ENCODE results near the gene LYZL2. TPM values are rescaled to one million over a fixed set of nuclear protein-coding genes. Genes with fewer than 3 reads are reported as not detected.
"Not testable (repeated sequence)": the region's sequence is repeated elsewhere in the genome, so short reads cannot be mapped to it uniquely, and the experiment has no call there.

The LYZL2 gene
- total RNA-seq, 1 donor from 2014 or later, result not detected

- no peak for DNase-seq (ENCODE audit: low spot score)
Observed at GRCh38 chr10:30639946-30640786, 10.6 kb upstream of the LYZL2 start.

DNA sequence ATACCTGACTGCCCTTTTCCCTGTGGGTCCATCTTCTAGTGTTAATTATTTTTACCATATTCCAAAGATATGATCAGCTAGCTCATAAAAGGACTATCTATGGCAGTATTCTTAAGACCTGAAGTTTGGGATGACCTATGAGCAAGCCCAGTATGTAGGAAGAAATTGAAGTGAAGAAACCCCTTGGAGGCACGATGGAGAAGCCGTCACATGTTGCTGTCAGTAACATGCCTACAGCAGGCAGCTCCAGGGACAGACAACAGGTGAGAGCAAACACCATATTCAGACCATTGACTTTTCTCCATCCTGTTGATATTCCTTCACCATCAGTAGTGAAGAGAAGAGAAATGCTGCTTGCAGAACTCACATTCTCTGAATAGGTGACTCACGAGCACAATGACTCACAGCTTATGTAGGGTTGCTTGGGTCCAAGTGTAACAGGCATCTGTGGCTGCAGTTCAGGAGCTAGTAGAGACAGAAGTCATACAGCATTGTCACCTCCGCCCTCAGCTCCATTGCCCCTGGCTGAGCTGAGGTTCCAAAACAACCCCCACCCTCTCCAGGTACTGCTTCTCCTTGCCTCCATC is 8.4 kb upstream of the LYZL2 start:
- DNase-seq (ENCODE audit: low spot score), result no peak

- no peak for DNase-seq (ENCODE audit: low spot score)
Observed at GRCh38 chr10:30631188-30631587, 1.6 kb upstream of the LYZL2 start.

DNA sequence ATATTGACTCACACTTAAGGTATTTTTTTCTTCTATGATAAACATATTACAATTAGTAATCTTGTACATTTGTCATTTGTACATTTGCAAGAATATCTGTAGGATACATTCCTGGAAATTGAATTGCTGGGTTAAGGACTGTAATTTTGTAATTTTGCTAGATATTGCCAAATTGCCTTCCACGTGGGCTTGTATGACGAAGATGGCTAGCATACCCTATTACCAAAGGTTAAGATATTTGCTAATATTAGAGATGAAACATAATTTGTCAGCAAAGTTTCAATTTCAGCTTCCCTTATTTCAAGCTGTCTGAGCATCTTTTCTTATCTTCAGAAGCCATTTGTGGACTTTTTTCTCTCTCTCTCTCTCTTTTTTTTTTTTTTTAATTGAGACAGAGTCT is 1.0 kb upstream of the LYZL2 start:
- no peak for DNase-seq (ENCODE audit: low spot score)

DNA sequence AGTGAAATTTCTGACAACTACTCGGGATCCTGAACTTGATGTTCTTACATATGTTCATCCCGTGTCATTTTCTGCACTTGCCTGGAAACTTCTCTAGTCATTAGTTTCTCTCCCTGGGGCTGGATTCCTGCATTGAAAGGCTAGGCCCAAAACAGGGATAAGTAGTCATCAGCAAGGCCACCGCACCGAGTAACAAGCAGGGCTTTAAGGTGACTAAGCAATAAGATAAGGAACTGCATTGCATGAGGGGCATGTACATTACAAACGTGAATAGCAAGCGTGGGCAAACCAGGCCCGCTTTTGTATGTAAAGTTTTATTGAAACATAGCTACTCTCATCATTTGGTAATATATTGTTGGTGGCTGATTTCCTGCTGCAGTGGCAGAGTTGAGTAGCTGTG is 977 bp downstream of the LYZL2 start:
- not testable (repeated sequence) for DNase-seq (ENCODE audit: low spot score)

- DNase-seq (ENCODE audit: low spot score), result not testable (repeated sequence)
Observed at GRCh38 chr10:30626837-30627236, 2.7 kb downstream of the LYZL2 start.

- not testable (repeated sequence) for DNase-seq (ENCODE audit: low spot score)
Observed at GRCh38 chr10:30626196-30626595, 3.4 kb downstream of the LYZL2 start.

DNA sequence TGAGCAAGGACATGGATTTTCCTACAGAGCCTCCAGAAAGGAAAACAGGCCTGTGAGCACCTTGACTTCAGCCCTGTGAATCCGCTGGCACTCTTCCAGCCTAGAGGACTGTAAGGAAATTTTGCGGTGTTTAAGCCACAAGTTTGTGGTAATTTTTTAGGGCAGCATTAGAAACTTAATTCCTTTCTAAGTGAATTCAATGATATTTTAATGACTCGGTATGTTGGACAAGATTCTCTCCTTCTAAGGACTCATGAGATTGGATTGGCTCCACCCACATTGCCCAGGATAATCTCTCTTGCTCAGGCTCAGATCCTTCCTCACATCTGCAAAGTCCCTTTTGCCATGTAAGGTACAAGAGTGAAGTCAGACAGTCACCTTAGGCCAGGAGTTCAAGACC is 4.5 kb downstream of the LYZL2 start:
- DNase-seq (ENCODE audit: low spot score), result no peak

DNA sequence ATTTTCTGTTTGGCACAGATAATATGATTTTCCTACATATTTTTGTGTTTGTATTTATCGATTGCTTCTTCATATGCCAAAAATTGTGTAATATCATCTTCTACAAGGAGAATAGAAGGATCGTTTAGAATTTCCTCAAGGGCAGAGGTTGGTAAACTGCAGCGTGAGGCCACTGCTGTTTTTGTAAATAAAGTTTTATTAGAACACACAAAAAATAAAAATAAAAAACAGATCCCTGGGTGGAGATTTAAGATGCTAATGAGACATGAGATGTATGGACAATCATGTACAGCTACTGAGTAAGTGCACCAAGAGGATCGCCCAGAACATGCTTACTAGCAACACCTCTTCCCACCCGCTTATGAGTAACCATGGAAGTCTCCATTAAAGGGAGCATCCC is 9.6 kb downstream of the LYZL2 start:
- DNase-seq (ENCODE audit: low spot score), result no peak

- DNase-seq (ENCODE audit: low spot score), result peak; percentile 51
Observed at GRCh38 chr10:30617070-30617469, 12.5 kb downstream of the LYZL2 start.

DNA sequence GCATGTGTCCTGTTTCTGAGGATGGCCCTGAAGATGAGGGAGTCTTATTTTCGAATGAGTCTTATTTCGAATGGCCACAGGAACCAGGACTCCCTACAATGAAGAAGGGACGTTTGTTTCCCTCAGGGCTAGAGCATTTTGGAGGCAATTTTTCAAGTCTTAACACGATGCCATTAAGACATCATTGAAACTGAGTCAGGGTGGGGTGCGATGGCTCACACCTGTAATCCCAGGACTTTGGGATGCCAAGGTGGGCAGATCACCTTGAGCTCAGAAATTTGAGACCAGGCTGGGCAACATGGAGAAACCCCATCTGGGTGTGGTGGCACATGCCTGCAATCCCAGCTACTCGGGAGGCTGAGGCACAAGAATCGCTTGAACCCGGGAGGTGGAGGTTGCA is 18.5 kb downstream of the LYZL2 start:
- not testable (repeated sequence) for DNase-seq (ENCODE audit: low spot score)

DNA sequence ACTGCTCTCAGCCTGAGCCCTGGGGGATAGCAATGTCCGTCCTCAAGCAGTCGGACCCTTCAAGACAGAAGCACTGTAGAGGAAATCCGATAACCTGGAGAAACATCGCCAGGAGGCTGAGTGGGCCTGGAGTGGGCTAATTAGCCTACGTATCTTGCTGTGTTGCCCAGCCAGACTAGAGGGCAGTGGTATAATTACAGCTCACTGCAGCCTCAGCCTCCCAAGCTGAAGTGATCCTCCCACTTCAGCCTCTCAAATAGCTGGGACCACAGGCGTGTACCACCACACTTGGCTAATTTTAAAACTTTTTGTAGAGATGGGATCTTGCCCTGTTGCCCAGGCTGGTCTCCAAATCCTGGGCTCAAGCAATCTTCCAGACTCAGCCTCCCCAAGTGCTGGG is 21.7 kb downstream of the LYZL2 start:
- no peak for DNase-seq (ENCODE audit: low spot score)

DNA sequence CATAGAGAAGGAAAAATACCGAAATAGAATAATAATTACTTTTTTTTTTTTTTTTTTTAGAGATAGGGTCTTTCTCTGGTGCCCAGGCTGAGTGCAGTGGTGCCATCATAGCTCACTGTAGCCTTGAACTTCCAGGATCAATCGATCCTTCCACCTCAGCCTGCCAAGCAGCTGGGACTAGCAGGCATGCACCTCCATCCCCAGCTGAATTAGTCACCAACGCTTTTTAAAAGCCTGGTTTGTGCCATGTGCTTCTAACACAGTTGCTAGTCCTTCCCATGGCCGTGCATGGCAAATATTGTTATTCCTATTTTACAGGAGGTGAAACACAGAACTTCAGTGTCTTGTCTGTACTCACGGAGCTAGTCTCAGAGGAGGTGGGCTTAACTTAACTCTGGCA is 23.2 kb downstream of the LYZL2 start:
- peak; percentile 12 for DNase-seq (ENCODE audit: low spot score)

GRCh38 chr10:30605341-30606121 is 24.0 kb downstream of the LYZL2 start:
- peak; percentile 67 for DNase-seq (ENCODE audit: low spot score)

- peak; percentile 11 for DNase-seq (ENCODE audit: low spot score)
Observed at GRCh38 chr10:30603589-30603988, 26.0 kb downstream of the LYZL2 start.

- no peak for DNase-seq (ENCODE audit: low spot score)
Observed at GRCh38 chr10:30602747-30603146, 26.8 kb downstream of the LYZL2 start.

GRCh38 chr10:30600005-30600404 is 29.5 kb downstream of the LYZL2 start:
- no peak for DNase-seq (ENCODE audit: low spot score)

DNA sequence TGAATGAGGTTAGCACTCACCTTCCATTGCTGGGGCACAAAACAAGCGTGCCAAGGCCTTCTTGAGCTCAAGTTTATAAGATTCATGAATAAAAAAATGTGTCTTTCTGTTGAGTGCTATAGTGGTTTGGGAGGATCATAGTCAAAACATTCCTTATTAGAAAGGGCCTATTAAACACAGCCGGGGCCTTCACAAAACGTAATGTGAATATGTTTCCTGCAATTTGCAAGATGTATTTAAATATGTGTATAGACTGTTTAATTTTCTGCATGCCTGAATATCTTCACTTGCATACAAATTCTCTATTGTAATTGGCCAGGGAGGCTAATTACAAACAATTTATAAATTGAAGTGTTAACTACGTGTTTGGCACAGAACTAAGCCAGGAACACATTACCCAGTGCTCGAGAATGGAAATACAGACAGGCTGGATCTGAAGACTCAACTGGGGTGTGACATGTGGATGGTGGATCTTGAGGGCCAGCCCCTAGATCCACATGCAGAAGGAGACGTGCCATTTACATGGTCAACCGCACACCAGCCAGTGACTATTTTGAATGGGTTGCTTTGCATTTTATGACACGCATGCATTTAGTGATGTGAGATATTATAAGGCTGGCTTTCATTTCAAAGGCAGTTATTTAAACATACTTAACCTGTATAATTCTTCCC is 31.3 kb downstream of the LYZL2 start:
- no peak for DNase-seq (ENCODE audit: low spot score)

- DNase-seq (ENCODE audit: low spot score), result not testable (repeated sequence)
Observed at GRCh38 chr10:30597433-30597824, 32.1 kb downstream of the LYZL2 start.

- not testable (repeated sequence) for DNase-seq (ENCODE audit: low spot score)
Observed at GRCh38 chr10:30596493-30597432, 32.8 kb downstream of the LYZL2 start.
